GM21786 (cell line): ENCODE results near the gene GOLGA6C.
"Not testable (repeated sequence)": the region's sequence is repeated elsewhere in the genome, so short reads cannot be mapped to it uniquely, and the experiment has no call there.

ENCODE experiments used
- ATAC-seq: cut with Tn5 transposase; IDR thresholded peaks from one replicate; pipeline ENCODE4 v1.9.1; 2021; ENCODE audit not compliant: unreplicated experiment

The GOLGA6C gene

DNA sequence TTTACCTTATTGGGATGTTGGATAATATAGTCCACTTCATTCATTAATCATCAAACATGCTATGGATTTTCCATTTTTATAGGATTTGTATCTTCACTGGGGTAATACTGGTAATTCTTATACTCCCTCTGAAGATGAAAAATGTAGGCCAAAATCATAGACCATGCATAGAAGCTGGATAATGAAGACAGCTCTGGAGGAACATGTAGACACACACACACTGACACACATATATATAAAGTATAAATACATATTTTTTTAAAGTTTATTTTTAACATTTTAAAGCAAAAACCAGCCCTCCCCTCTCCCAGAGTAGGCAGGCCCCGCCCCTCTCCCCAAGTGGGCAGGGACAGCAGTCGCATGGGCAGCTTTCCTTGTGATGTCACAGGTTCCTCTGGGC, at the start of gene GOLGA6C:
GOLGA6C (plus strand) TSS at position 301 of the 400 bp plus-strand sequence. CDS start 265 bp downstream, outside the sequence.
- not testable (repeated sequence) for ATAC-seq

DNA sequence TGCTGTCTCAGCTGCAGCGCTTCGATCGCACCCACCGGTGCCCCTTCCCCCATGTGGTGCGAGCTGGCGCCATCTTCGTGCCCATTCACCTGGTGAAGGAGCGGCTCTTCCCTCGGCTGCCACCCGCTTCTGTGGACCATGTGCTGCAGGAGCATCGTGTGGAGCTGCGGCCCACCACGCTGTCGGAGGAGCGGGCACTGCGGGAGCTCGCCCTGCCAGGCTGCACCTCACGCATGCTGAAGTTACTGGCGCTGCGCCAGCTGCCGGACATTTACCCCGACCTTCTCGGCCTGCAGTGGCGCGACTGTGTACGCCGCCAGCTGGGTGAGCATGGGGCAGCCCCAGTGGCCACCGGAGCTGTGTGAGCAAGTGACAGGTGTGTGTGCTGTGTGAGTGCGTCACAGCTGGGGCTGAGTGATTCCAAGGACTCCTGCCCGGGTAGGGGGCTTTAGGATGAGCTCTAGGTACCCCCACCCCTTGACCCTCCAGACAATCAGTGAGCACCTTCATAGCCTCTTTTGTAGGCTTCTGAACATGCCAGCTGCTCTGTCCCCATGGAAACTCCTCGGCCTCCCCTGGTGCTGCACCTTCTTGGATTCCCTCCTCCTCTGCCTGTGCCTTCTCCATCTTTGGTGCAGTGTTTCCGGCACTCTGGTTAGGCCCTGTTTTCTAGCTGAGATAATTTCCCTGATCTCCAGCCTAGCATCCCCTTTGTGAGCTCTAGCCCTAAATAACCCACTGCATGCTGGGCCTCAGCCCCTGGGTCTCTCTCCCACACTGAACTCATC, 49.4 kb upstream of the GOLGA6C start:
- ATAC-seq, result no peak

- ATAC-seq, result no peak
These were observed 48.9 kb upstream of the GOLGA6C start for GRCh38 chr15:75209289-75209676.

DNA sequence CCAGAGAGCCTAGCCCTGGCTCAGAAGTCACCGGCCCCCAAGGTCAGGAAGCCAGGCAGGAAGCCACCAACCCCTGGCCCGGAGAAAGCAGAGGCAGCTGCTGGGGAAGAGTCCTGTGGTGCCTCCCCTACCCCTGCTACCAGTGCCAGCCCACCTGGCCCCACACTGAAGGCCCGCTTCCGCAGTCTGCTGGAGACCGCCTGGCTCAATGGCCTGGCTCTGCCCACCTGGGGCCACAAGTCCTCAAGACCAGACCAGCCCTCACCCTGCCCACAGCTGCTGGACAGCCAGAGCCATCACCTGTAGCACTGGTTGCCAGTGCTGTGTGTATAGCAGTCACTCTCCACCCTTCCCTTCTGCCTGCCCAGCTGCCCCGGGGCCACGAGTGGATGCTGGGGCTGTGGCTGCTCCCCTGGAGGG, 47.3 kb upstream of the GOLGA6C start:
- no peak for ATAC-seq

DNA sequence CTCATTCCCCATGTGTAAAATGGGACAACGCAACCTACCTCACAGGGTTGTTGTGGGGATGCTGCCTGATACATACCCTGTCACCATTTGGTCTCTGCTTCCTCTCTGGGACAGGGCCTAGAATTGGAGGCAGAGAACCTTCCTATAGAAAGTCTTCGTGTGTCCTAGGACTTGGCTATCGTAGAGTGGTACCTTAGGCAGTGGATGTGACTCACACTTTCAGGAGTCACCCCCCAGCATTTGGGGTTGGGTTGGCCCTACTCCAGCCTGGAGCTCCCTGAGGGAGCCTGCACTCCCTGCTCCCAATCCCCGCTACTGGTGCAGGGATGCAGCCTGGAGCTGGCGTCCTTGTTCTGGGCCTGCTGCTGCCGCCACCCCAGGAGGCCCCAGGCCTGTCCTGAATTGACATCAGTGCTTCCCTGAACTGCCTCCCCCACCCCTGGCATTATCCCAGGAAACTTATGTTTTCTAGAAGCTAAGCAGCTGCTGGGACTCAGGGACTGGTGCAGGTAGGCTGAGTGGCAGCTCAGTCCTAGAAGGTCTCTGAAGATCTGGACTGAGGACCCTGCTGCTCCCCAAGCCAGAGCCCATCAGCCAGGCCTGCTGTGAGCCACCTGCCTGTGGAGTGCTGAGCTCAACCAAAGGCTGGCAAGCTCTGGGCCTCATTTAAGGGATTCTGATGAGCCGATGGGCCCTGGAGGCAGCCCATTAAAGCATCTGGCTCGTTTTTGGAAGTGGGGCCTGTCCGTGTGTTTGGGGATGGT, 46.5 kb upstream of the GOLGA6C start:
- ATAC-seq, result no peak

DNA sequence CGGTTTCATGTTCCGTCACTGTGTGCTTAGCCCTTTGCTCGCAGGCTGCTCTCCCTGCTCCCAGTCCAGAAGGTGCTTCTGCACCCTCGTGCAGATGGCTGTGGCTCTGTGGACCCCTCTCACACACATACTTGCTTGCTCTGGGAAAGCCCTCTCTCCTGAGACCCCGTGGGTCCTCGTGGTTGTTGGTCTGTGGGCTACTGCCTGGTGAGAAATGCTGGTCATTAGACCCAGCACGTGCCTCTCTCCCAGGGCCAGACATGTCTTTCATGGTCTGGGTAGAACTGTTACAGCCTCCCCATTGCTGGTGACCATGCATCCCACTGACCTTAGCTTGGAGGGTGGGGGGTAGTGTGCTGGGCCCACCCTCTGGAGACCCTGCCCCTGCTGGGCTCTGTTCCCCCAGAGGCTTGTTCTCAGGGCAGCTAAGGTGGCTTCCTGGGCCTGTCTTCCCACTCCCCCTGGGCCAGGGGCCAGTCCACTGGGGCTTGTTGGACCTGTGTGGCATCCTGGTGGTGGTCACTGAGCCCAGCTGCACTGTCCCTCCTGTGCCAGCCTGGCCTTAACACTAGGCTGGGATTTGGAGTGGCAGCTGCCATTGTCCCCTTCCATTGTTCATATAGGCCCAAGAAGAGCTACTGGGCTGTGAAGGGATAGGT, 45.8 kb upstream of the GOLGA6C start:
- ATAC-seq, result no peak

DNA sequence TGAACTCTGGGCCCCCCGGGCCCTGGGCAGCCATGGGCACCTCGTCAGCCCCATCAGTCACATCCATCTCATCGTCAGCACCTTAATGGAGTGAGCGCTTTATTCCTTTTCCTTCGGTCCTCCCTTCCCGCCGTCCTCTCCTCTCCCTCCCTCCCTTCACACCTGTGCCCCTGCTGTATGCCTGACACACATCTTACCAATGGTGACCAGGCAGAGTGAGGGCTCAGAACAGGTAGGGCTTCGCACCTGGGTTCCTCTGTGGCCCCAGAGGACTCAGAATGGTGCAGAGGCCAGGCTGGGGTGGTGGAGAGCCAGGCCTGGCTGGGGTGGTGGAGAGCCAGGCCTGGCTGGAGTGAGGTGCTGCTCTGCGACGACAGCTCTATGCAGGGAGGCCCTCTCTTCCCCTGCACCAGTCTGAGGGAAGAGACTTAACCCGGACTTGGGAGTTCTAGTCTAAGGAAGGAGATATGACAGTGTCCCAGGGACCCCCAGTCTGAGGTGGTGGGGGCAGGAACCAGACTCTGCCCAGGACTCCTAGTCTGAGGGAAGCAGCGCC, 44.8 kb upstream of the GOLGA6C start:
- ATAC-seq, result no peak

GRCh38 chr15:75213768-75214221, 44.3 kb upstream of the GOLGA6C start:
- no peak for ATAC-seq

DNA sequence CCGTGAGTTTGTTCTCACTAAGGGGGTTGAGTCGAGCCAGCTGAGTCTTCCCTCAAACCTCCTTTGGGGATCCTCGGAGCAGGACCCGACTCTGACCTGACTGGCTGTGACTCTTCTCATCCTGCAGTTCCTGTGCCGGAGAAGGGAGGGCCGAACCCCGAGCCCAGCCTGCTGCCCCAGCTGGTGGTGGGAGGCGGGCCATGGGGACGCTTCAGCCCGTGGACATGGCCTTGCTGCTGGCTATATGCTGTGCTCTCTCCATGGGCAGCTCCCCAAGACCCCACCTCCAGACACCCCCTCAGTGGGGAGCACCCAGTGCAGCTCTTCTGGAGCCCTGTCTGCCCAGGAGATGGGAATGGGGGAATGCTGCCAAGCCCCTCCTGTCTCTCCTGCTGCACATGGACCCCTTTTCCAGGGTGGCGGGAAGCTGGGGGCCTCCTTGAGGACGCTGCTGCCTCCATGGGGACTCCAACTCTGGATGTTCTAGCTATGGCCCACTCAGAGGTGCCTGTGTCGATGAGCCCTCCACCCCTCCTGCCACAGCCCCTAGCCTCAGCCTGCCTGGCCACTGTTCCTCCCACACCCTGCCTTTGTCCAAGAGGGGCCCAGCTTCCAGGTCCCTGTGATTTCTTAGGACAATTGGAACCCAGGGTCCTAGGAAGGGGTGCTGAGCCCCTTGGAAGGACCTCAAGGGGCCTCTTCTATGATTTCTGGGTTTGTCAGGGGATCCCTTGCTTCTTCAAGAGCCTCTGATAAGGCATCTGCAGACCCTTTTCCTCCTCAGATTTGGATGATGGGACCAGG, 43.6 kb upstream of the GOLGA6C start:
- no peak for ATAC-seq

GRCh38 chr15:75215107-75216004, 42.8 kb upstream of the GOLGA6C start:
- no peak for ATAC-seq

DNA sequence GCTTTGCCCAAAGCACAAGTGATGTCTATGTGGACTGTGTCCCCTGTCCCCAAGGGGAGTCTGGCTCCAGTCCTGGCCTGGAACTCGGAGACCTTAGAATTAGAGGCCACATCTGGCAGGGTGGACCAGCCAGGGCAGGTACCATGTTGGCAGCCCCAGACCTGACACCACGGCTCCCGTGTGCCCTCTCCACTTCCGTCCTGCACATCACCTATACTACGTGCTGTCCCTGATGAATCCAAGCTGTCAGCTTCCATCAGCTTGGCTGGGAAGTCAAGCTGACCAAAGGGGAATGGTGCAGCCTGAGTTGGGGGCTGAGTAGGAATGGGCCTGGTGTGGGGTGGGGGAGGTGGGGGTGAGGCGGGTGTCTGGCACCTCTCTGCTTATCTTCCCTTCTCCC, 41.1 kb upstream of the GOLGA6C start:
- no peak for ATAC-seq

DNA sequence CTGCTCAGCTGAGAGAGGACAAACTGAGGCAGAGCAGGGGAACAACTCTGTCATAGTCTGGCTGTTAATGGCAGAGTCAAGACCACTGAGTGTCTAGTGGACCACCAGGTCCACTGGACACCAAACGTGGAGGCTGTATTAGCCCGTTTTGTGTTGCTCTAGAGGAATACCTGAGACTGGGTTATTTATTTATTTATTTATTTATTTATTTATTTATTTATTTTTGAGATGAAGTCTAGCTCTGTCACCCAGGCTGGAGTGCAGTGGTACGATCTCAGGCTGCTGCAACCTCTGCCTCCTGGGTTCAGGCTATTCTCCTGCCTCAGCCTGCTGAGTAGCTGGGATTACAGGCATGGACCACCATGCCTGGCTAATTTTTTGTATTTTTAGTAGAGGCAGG, 40.6 kb upstream of the GOLGA6C start:
- ATAC-seq, result not testable (repeated sequence)

DNA sequence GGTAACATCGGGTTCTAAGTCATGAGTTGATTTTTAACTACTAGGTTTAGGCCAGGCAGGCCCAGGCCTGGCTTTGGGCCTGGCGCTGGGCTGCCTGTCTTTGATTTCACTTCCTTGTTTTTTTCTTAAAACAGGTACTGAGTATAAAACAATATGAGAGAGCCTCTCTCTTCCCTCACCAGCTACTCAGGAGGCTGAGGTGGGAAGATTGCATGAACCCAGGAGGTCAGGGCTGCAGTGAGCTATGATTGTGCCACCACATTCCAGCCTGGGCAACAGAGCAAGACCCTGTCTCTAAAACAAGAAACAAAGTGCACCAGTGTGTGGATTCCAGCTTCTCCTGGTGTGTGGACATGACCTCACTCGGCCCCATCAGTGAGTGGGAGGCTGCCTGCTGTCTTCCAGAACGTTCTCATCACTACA, 38.6 kb upstream of the GOLGA6C start:
- ATAC-seq, result not testable (repeated sequence)

GRCh38 chr15:75223688-75224087, 34.4 kb upstream of the GOLGA6C start:
- no peak for ATAC-seq

DNA sequence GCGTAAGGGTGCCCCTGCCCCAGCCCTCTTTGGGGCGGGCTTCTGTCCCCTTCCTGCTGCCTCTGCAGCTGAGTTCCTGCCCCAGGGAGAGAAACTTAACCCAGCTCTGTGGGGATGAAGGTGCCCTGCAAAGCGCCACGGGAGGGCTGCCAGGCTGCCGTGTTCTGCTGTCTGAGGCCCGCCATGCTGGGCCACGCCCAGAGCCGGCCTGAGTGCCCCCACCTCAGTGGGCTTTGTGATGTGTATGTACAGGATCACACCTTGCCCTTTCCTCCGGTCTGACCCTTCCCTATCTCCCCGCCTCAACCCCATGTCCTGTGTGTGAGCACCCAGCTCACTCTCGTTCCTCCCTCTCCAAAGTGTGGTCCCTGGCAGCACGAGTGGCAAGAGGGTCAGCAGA, 33.9 kb upstream of the GOLGA6C start:
- no peak for ATAC-seq

- ATAC-seq, result not testable (repeated sequence)
These were observed 32.9 kb upstream of the GOLGA6C start for GRCh38 chr15:75225102-75225836.

DNA sequence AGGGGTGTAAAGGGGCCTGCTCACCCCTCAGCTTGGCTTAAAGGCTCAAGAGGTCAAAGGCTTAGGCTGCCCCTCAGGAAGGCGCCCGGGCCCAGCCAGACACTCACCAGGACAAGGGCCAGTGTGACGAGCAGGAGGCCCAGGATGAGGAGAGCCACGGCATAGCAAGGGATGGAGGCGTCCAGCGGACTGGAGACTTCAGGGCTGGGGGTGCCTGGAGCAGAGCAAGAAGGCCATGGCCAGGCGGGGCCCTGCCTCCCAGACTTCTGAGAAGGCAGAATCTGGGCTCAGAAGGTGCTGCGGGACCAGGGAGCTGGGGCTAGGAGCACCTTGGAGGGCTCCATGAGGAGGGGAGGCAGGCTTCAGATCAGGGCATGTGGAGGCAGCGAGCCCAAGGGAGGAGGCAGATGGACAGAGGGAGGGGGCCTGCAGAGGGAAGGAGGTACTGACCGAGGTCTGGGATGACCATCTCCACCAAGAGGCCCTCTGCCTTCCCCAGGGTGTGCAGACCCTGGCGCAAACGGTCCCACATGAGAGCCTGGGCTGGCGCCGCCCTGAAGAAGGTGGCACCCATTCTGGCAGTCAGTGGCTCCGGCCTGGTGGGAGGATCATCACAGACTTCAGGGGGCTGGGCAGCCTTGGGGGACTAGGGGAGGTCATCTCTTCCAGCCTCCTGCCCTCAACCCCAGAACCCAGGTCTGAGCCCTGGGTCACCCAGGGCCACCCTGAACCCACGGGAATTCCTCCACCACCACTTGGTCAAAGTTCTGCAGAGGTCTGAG, 32.0 kb upstream of the GOLGA6C start:
- no peak for ATAC-seq

DNA sequence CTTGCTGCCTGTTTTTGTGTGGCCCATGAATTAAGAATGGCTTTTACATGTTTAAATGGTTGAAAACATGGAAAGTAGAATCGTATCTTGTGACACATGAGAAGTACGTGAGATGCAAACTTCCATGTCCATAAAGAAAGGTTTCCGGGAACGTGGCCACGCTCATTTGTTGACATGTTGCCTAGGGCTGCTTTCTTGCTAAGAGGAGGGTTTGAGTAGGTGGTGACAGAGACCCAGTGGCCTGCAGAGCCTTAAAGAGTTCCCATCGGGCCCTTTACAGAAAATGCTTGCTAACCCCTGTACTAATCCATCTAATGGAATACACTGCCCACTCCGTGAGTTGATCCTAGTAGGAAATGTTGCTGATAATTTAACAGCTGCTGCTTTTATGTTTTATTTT, 31.0 kb upstream of the GOLGA6C start:
- ATAC-seq, result not testable (repeated sequence)
